HCT116 (cell line): ENCODE measurements around the gene ENPEP.

Experiments used
- CEBPB ChIP-seq: IDR thresholded peaks from 2 replicates; pipeline ENCODE4 v1.6.1; 2012; ENCODE audit warnings: low read depth
- CTCF ChIP-seq, 3 experiments: fragments of 200-600 bp in 1 of 3; sonication (generic) in 1 of 3; IDR thresholded peaks in 2 of 3; conservative IDR thresholded peaks in 1 of 3; 2 replicates each; pipeline ENCODE4 v1.5.1; 2012 to 2017; ENCODE audit warnings: low read depth in 2 of 3, low read length in 2 of 3, antibody characterized with exemption in 1 of 3, borderline replicate concordance in 1 of 3, control low read depth in 1 of 3, mild to moderate bottlenecking in 1 of 3, mixed read lengths in 1 of 3, mixed run types in 1 of 3, moderate library complexity in 1 of 3; ENCODE audit not compliant: insufficient read depth in 1 of 3
- EGR1 ChIP-seq: IDR thresholded peaks from 2 replicates; pipeline ENCODE4 v1.6.1; 2012; ENCODE audit warnings: low read depth
- EZH2 ChIP-seq: fragments of 200-600 bp; sonication (generic); IDR thresholded peaks from 2 replicates; pipeline ENCODE4 v1.6.1; 2017; ENCODE audit warnings: antibody characterized with exemption, mixed run types
- FOSL1 ChIP-seq: IDR thresholded peaks from 2 replicates; pipeline ENCODE4 v1.6.1; 2012; ENCODE audit warnings: low read depth
- JUND ChIP-seq: IDR thresholded peaks from 2 replicates; pipeline ENCODE4 v1.6.1; 2012
- POLR2A ChIP-seq: IDR thresholded peaks from 2 replicates; pipeline ENCODE4 v1.7.0; 2011; ENCODE audit warnings: borderline replicate concordance; ENCODE audit not compliant: insufficient read depth, insufficient read length; ENCODE audit errors: extremely low read depth
- POLR2AphosphoS5 ChIP-seq: IDR thresholded peaks from 2 replicates; pipeline ENCODE4 v1.6.1; 2011; ENCODE audit warnings: mild to moderate bottlenecking, low read depth, low read length, moderate library complexity
- SRF ChIP-seq: IDR thresholded peaks from 2 replicates; pipeline ENCODE4 v1.6.1; 2012; ENCODE audit warnings: low read depth
- TCF7L2 ChIP-seq: IDR thresholded peaks from 2 replicates; pipeline ENCODE4 v1.7.0; 2011; ENCODE audit warnings: borderline replicate concordance, inconsistent platforms; ENCODE audit not compliant: insufficient read depth, insufficient read length; ENCODE audit errors: extremely low read depth
- YY1 ChIP-seq: IDR thresholded peaks from 2 replicates; pipeline ENCODE4 v1.6.1; 2011; ENCODE audit warnings: low read length, low read depth, moderate library complexity, mild to moderate bottlenecking; ENCODE audit not compliant: insufficient replicate concordance; ENCODE audit errors: extremely low read depth
- TF ChIP-seq, protein P1 (sequence below): IDR thresholded peaks from 2 replicates; pipeline ENCODE4 v1.6.1; 2012

GRCh38 chr4:110597582-110597981 lies 121.6 kb downstream of the ENPEP start:
- TF ChIP-seq EGR1: no peak
- no peak for TF ChIP-seq CTCF (IDR thresholded peaks at IDR 0.05 in 2 of 3, conservative IDR thresholded peaks at IDR 0.05 in 1 of 3; ENCODE audit: borderline replicate concordance in 1 of 3, insufficient read depth in 1 of 3, low read depth in 2 of 3, low read length in 2 of 3)
- TF ChIP-seq, protein P1, sequence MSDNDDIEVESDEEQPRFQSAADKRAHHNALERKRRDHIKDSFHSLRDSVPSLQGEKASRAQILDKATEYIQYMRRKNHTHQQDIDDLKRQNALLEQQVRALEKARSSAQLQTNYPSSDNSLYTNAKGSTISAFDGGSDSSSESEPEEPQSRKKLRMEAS: no peak
- no peak for TF ChIP-seq FOSL1
- no peak for TF ChIP-seq TCF7L2
- TF ChIP-seq YY1: no peak
- TF ChIP-seq EZH2: no peak
- TF ChIP-seq POLR2AphosphoS5: no peak
- TF ChIP-seq JUND: no peak
- no peak for TF ChIP-seq CEBPB
- TF ChIP-seq SRF: no peak
- TF ChIP-seq POLR2A: no peak
